Measurements from ENCODE around the gene MAGI3. TPM values are rescaled to one million over a fixed set of nuclear protein-coding genes. Genes with fewer than 3 reads are reported as not detected.
A peak's percentile ranks its signal among the peaks of the same experiment; 100 is the strongest.

The MAGI3 gene
- total RNA-seq, 1 donor: 7.2 TPM

DNA sequence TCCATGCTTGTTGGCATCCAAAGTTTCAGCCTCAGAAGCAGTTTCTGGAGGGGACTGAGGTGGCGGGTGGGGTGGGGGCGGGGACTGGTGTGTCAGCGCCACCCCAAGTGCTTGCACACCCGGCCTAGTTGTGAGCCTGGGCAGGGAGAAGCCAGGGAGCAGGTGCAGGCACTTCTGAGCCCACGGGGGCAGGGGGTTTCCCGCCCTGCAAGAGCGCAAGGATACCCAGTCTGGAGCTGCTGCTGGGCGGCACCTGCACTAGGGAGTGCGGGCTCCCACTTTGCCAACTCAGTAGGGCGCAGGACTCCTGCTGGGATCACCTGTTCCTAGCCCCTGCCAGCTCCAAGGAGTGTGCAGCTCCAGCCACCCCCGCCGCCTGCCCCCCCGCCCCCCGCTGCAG is 33.5 kb downstream of the MAGI3 start:
- no peak overlapping the region for H3K4me3 ChIP-seq (ENCODE audit: insufficient read depth, low read length)
- no peaks in the 10 kb centered on the region for H3K27me3 ChIP-seq (ENCODE audit: insufficient read depth, low read length)
- DNase-seq (ENCODE audit: insufficient read length, low spot score, missing footprints): no peak
- H3K27ac ChIP-seq (ENCODE audit: low read depth, low read length): no peak overlapping the region
- H3K9me3 ChIP-seq (ENCODE audit: low read depth, low read length): no peaks in the 10 kb centered on the region
- no peaks in the 10 kb centered on the region for H3K4me1 ChIP-seq (ENCODE audit: insufficient read depth, low read length)
- H4K20me1 ChIP-seq (ENCODE audit: insufficient read depth, low read length): no peaks in the 10 kb centered on the region
- H3K36me3 ChIP-seq (ENCODE audit: insufficient read depth, low read length): no peaks in the 10 kb centered on the region
- TF ChIP-seq, protein P1, sequence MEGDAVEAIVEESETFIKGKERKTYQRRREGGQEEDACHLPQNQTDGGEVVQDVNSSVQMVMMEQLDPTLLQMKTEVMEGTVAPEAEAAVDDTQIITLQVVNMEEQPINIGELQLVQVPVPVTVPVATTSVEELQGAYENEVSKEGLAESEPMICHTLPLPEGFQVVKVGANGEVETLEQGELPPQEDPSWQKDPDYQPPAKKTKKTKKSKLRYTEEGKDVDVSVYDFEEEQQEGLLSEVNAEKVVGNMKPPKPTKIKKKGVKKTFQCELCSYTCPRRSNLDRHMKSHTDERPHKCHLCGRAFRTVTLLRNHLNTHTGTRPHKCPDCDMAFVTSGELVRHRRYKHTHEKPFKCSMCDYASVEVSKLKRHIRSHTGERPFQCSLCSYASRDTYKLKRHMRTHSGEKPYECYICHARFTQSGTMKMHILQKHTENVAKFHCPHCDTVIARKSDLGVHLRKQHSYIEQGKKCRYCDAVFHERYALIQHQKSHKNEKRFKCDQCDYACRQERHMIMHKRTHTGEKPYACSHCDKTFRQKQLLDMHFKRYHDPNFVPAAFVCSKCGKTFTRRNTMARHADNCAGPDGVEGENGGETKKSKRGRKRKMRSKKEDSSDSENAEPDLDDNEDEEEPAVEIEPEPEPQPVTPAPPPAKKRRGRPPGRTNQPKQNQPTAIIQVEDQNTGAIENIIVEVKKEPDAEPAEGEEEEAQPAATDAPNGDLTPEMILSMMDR (IDR thresholded peaks at IDR 0.05; ENCODE audit: extremely low read depth, low read depth, low read length): no peak
- H3K79me2 ChIP-seq (ENCODE audit: insufficient read depth, low read length): peaks cover 23% of the 10 kb centered on the region
- no peak overlapping the region for H3K4me2 ChIP-seq (ENCODE audit: insufficient read depth, low read length)
- no peak overlapping the region for H2AFZ ChIP-seq (ENCODE audit: low read length)

DNA sequence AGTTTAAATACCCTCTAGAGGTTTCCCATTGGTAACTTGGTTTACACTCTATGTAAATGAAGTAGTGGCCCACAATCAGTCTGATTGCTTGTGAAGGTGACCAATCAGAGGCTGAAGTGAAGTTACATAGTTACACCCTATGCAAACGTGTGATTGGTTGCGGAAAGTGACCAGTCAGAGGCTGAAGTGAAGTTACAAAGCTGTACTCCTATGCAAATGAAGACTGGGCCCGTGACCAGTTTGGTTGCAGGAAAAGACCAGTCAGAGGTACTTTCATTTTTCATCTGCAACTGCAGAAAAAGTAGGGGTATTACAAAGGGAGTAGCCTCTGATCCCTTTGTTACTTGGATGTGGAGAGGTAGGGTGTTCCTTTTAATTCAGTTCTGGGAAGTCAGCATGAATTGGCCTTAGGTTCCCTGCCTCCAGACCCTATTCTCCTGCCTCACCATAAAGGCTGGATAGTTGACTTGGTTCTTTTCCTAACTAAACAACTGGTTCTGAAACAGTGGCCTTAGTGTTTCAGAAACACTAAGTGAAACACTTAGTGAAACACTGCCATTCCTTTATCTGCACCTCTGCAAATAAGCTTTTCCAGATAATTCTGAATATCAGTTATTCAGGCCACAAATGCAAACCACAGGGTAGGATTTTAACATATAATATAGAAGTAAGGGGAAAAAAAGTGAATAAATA is 39.3 kb downstream of the MAGI3 start:
- Histone ChIP-seq H3K4me3 (ENCODE audit: insufficient read depth, low read length) (no peak overlapping the region), H3K36me3 (ENCODE audit: insufficient read depth, low read length) (no peaks in the 10 kb centered on the region), H3K27me3 (ENCODE audit: insufficient read depth, low read length) (no peaks in the 10 kb centered on the region), H4K20me1 (ENCODE audit: insufficient read depth, low read length) (no peaks in the 10 kb centered on the region), H3K79me2 (ENCODE audit: insufficient read depth, low read length) (peaks cover 12% of the 10 kb centered on the region), H3K4me1 (ENCODE audit: insufficient read depth, low read length) (no peaks in the 10 kb centered on the region), H3K9me3 (ENCODE audit: low read depth, low read length) (no peaks in the 10 kb centered on the region), H3K27ac (ENCODE audit: low read depth, low read length) (no peak overlapping the region), H2AFZ (ENCODE audit: low read length) (peak overlapping the region; percentile 55), H3K4me2 (ENCODE audit: insufficient read depth, low read length) (peak overlapping the region; percentile 31)
- TF ChIP-seq, protein P1 (IDR thresholded peaks at IDR 0.05; ENCODE audit: extremely low read depth, low read depth, low read length): no peak
- DNase-seq (ENCODE audit: insufficient read length, low spot score, missing footprints): no peak

DNA sequence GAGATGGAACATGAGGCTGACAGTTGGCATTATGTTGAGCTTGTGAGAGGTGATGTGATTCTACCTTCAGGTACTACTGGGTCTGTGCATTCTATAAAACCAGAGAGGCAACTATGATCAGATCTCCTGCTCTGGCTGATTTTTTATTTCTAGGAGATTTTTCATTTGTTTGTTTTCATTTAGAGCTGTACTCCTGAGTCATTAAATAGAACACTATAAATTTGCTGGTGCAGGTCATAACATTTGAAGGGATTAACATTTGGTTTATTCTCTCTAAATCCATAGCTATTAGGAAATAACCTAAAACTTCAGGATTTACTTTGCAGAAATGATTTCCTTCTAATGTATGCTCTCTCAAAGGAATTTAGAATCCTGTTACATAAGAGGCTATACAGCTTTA is 42.9 kb downstream of the MAGI3 start:
- TF ChIP-seq, protein P1 (IDR thresholded peaks at IDR 0.05; ENCODE audit: extremely low read depth, low read depth, low read length): no peak
- DNase-seq (ENCODE audit: insufficient read length, low spot score, missing footprints): no peak
- Histone ChIP-seq H3K36me3 (ENCODE audit: insufficient read depth, low read length) (no peaks in the 10 kb centered on the region), H3K27ac (ENCODE audit: low read depth, low read length) (no peak overlapping the region), H3K79me2 (ENCODE audit: insufficient read depth, low read length) (peaks cover 7% of the 10 kb centered on the region), H3K4me3 (ENCODE audit: insufficient read depth, low read length) (no peak overlapping the region), H4K20me1 (ENCODE audit: insufficient read depth, low read length) (no peaks in the 10 kb centered on the region), H3K4me1 (ENCODE audit: insufficient read depth, low read length) (no peaks in the 10 kb centered on the region), H3K27me3 (ENCODE audit: insufficient read depth, low read length) (no peaks in the 10 kb centered on the region), H2AFZ (ENCODE audit: low read length) (no peak overlapping the region), H3K9me3 (ENCODE audit: low read depth, low read length) (no peaks in the 10 kb centered on the region), H3K4me2 (ENCODE audit: insufficient read depth, low read length) (no peak overlapping the region)

DNA sequence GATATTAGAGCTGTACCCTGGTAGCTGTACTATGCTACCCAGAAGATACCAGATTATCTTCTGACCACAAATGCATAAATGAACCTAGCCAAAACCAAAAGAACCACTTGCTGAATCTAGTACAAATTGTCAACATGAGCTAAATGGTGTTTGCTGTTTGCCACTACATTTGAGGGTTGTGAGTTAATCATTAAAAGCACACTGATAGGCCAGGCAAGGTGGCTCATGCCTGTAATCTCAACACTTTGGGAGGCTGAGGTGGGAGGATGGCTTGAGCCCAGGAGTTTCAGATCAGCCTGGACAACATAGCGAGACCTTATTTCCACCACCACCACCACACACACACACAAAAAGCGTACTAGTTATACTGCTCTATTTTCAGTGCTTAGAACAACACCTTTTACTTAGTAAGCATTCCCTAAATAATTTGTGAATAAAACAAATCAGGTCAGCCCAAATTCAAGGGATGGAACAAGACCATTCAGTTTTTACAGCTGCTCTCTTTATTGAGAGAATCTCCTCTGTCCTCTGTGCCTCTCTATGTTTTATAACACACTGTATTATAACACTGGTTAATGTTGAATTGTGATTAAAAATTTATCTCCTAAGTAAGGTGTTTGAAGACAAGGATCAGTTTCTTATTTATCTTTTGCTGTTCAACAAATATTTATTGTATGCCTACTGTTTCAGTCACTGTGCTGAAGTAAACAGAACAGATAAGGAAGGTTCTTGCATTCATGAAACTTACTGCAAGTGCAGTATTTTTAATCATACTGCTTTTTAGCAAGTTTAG is 44.0 kb downstream of the MAGI3 start:
- Histone ChIP-seq H3K4me1 (ENCODE audit: insufficient read depth, low read length) (no peaks in the 10 kb centered on the region), H3K4me3 (ENCODE audit: insufficient read depth, low read length) (no peak overlapping the region), H3K27ac (ENCODE audit: low read depth, low read length) (no peak overlapping the region), H3K4me2 (ENCODE audit: insufficient read depth, low read length) (no peak overlapping the region), H2AFZ (ENCODE audit: low read length) (no peak overlapping the region), H4K20me1 (ENCODE audit: insufficient read depth, low read length) (no peaks in the 10 kb centered on the region), H3K79me2 (ENCODE audit: insufficient read depth, low read length) (peaks cover 8% of the 10 kb centered on the region), H3K9me3 (ENCODE audit: low read depth, low read length) (no peaks in the 10 kb centered on the region), H3K27me3 (ENCODE audit: insufficient read depth, low read length) (no peaks in the 10 kb centered on the region), H3K36me3 (ENCODE audit: insufficient read depth, low read length) (no peaks in the 10 kb centered on the region)
- TF ChIP-seq, protein P1 (IDR thresholded peaks at IDR 0.05; ENCODE audit: extremely low read depth, low read depth, low read length): no peak
- no peak for DNase-seq (ENCODE audit: insufficient read length, low spot score, missing footprints)

All from osteoblast (primary cell).